GM21367 (cell line): ENCODE measurements around the gene PRKACG.
A peak's percentile ranks its signal among the peaks of the same experiment; 100 is the strongest.
"Not testable (repeated sequence)": the region's sequence is repeated elsewhere in the genome, so short reads cannot be mapped to it uniquely, and the experiment has no call there.

Source experiments
- ATAC-seq: cut with Tn5 transposase; IDR thresholded peaks from one replicate; pipeline ENCODE4 v1.9.1; 2021; ENCODE audit not compliant: unreplicated experiment

The PRKACG gene

GRCh38 chr9:69014013-69014412 lies at the start of gene PRKACG:
Gene PRKACG, minus strand, starts transcription at chr9:69014113. Its CDS starts 21 bp downstream, at chr9:69014092.
- ATAC-seq, result no peak

GRCh38 chr9:69062195-69062594 lies 48.3 kb upstream of the PRKACG start:
- no peak for ATAC-seq

- no peak for ATAC-seq
Measured at GRCh38 chr9:69060766-69061165, 46.9 kb upstream of the PRKACG start.

GRCh38 chr9:69058101-69058500 lies 44.2 kb upstream of the PRKACG start:
- no peak for ATAC-seq

GRCh38 chr9:69056191-69056815 lies 42.4 kb upstream of the PRKACG start:
- ATAC-seq, result no peak

GRCh38 chr9:69054989-69055388 lies 41.1 kb upstream of the PRKACG start:
- ATAC-seq, result no peak

GRCh38 chr9:69050936-69051335 lies 37.0 kb upstream of the PRKACG start:
- ATAC-seq, result not testable (repeated sequence)

- no peak for ATAC-seq
Measured at GRCh38 chr9:69049094-69049493, 35.2 kb upstream of the PRKACG start.

- no peak for ATAC-seq
Measured at GRCh38 chr9:69047371-69047770, 33.5 kb upstream of the PRKACG start.

- ATAC-seq, result no peak
Measured at GRCh38 chr9:69046723-69047122, 32.8 kb upstream of the PRKACG start.

GRCh38 chr9:69045821-69046220 lies 31.9 kb upstream of the PRKACG start:
- no peak for ATAC-seq

GRCh38 chr9:69044240-69045219 lies 30.6 kb upstream of the PRKACG start:
- no peak for ATAC-seq

- ATAC-seq, result no peak
Measured at GRCh38 chr9:69040646-69041045, 26.7 kb upstream of the PRKACG start.

- ATAC-seq, result no peak
Measured at GRCh38 chr9:69036799-69037198, 22.9 kb upstream of the PRKACG start.

GRCh38 chr9:69036309-69036708 lies 22.4 kb upstream of the PRKACG start:
- ATAC-seq, result no peak

GRCh38 chr9:69035438-69036308 lies 21.8 kb upstream of the PRKACG start, which contains the start of gene FXN:
Gene FXN, plus strand, starts transcription at chr9:69035752. Its CDS starts 31 bp downstream, at chr9:69035783.
- ATAC-seq, result peak; percentile 91

- no peak for ATAC-seq
Measured at GRCh38 chr9:69034071-69034470, 20.2 kb upstream of the PRKACG start.

- ATAC-seq, result no peak
Measured at GRCh38 chr9:69030851-69031645, 17.1 kb upstream of the PRKACG start.

- ATAC-seq, result no peak
Measured at GRCh38 chr9:69029535-69029934, 15.6 kb upstream of the PRKACG start.

- ATAC-seq, result no peak
Measured at GRCh38 chr9:69028754-69029153, 14.8 kb upstream of the PRKACG start.
